SK-N-SH (cell line): ENCODE measurements around the gene IDH1. TPM values are rescaled to one million over a fixed set of nuclear protein-coding genes. Genes with fewer than 3 reads are reported as not detected.

Experiments
- CTCF ChIA-PET: fragments of 300-600, 350-600 bp; formaldehyde crosslinking; extraction: SDS; loops from one replicate; lab custom pipeline; 2021; lab: Yijun Ruan, JAX
- POLR2A ChIA-PET: fragments of 350-600 bp; sonication (Branson Sonifier 250); formaldehyde crosslinking; extraction: SDS; loops from one replicate; lab custom pipeline; 2020; ENCODE audit warnings: antibody characterized with exemption, inconsistent platforms; lab: Yijun Ruan, JAX
- DNase-seq: peaks from one replicate; pipeline ENCODE4 v3.0.0; 2012
- H2AFZ ChIP-seq: fragments of 200-600 bp; sonication (generic); 2 replicates; pipeline ENCODE4 v1.8.1; 2016; ENCODE audit warnings: antibody characterized with exemption, mild to moderate bottlenecking, low read depth
- H3F3A ChIP-seq: fragments of 200-600 bp; sonication (generic); replicated peaks from 2 replicates; pipeline ENCODE3; 2016; ENCODE audit warnings: antibody characterized with exemption, mild to moderate bottlenecking; ENCODE audit not compliant: insufficient read depth
- H3K27ac ChIP-seq, 2 experiments: fragments of 200-500 bp in 1 of 2; fragments of 200-600 bp in 1 of 2; sonication (Bioruptor generic) in 1 of 2; sonication (generic), shearing (Covaris generic) in 1 of 2; 2 replicates each; pipeline versions ENCODE4 v1.5.1 to v1.6.1; 2014 to 2016; ENCODE audit warnings: low read depth in 2 of 2, inconsistent platforms in 1 of 2, low read length in 1 of 2, mild to moderate bottlenecking in 1 of 2, mixed read lengths in 1 of 2
- H3K27me3 ChIP-seq: fragments of 200-600 bp; sonication (generic), shearing (Covaris generic); 2 replicates; pipeline ENCODE4 v1.6.1; 2016; ENCODE audit warnings: mixed run types; ENCODE audit not compliant: insufficient read depth
- H3K36me3 ChIP-seq, 2 experiments: fragments of 200-500 bp in 1 of 2; fragments of 200-600 bp in 1 of 2; sonication (Bioruptor generic) in 1 of 2; sonication (generic) in 1 of 2; replicated peaks in 1 of 2; 2 replicates each; pipeline versions ENCODE3 to v1.5.1; 2014 to 2016; ENCODE audit warnings: low read length in 1 of 2, mild to moderate bottlenecking in 1 of 2; ENCODE audit not compliant: insufficient read depth in 2 of 2, control insufficient read depth in 1 of 2
- H3K4me1 ChIP-seq, 2 experiments: fragments of 200-500 bp in 1 of 2; fragments of 200-600 bp in 1 of 2; sonication (Bioruptor generic) in 1 of 2; sonication (generic), shearing (Covaris generic) in 1 of 2; 2 replicates each; pipeline versions ENCODE4 v1.5.1 to v1.6.1; 2014 to 2016; ENCODE audit warnings: low read depth in 1 of 2, low read length in 1 of 2, mixed run types in 1 of 2; ENCODE audit not compliant: insufficient read depth in 2 of 2, control insufficient read depth in 1 of 2
- H3K4me2 ChIP-seq: fragments of 200-600 bp; sonication (generic), shearing (Covaris generic); 2 replicates; pipeline ENCODE4 v1.6.1; 2017; ENCODE audit warnings: mixed run types
- H3K4me3 ChIP-seq, 2 experiments: fragments of 200-500 bp in 1 of 2; fragments of 200-600 bp in 1 of 2; sonication (Bioruptor generic) in 1 of 2; sonication (generic), shearing (Covaris generic) in 1 of 2; 2 replicates each; pipeline versions ENCODE4 v1.5.1 to v1.8.1; 2014 to 2016; ENCODE audit warnings: low read depth in 2 of 2, inconsistent platforms in 1 of 2, low read length in 1 of 2, mild to moderate bottlenecking in 1 of 2, mixed read lengths in 1 of 2, moderate library complexity in 1 of 2
- H3K79me2 ChIP-seq: fragments of 200-600 bp; sonication (generic); 2 replicates; pipeline ENCODE4 v1.8.1; 2017; ENCODE audit warnings: mild to moderate bottlenecking; ENCODE audit not compliant: insufficient read depth
- H3K9ac ChIP-seq: fragments of 200-600 bp; sonication (generic); 2 replicates; pipeline ENCODE4 v1.6.1; 2017; ENCODE audit warnings: mixed run types
- H3K9me2 ChIP-seq: fragments of 200-600 bp; sonication (generic); 2 replicates; pipeline ENCODE4 v1.6.1; 2017; ENCODE audit warnings: mixed run types
- H3K9me3 ChIP-seq: fragments of 200-600 bp; sonication (generic); 2 replicates; pipeline ENCODE4 v1.6.1; 2017; ENCODE audit warnings: mixed run types, mild to moderate bottlenecking, moderate library complexity
- H4K20me1 ChIP-seq: fragments of 200-600 bp; sonication (generic); 2 replicates; pipeline ENCODE4 v1.6.1; 2017; ENCODE audit warnings: mild to moderate bottlenecking, mixed run types; ENCODE audit not compliant: insufficient read depth
- CTCF ChIP-seq: fragments of 200-600 bp; sonication (generic); IDR thresholded peaks from 2 replicates; pipeline ENCODE4 v1.6.1; 2017; ENCODE audit warnings: antibody characterized with exemption, mild to moderate bottlenecking, moderate library complexity
- ELF1 ChIP-seq: IDR thresholded peaks from 2 replicates; pipeline ENCODE4 v1.4.0; 2012
- EZH2phosphoT487 ChIP-seq: fragments of 200-600 bp; sonication (generic); IDR thresholded peaks from 2 replicates; pipeline ENCODE4 v1.6.1; 2017; ENCODE audit warnings: low read depth, mixed run types, mild to moderate bottlenecking, antibody characterized with exemption, moderate library complexity, borderline replicate concordance
- FOXJ3 ChIP-seq: sonication (generic); formaldehyde crosslinking; IDR thresholded peaks from 2 replicates; pipeline ENCODE4 v1.5.1; 2020; ENCODE audit warnings: mild to moderate bottlenecking, missing genetic modification reagents
- FOXM1 ChIP-seq: IDR thresholded peaks from 2 replicates; pipeline ENCODE4 v1.4.0; 2012; ENCODE audit warnings: low read depth, mild to moderate bottlenecking
- GABPA ChIP-seq: IDR thresholded peaks from 2 replicates; pipeline ENCODE4 v1.4.0; 2012; ENCODE audit warnings: low read depth, mild to moderate bottlenecking
- MEF2A ChIP-seq: IDR thresholded peaks from 2 replicates; pipeline ENCODE4 v1.4.0; 2012; ENCODE audit warnings: low read depth, borderline replicate concordance
- NFIC ChIP-seq: IDR thresholded peaks from 2 replicates; pipeline ENCODE4 v1.4.0; 2012; ENCODE audit warnings: borderline replicate concordance
- NRF1 ChIP-seq: IDR thresholded peaks from 2 replicates; pipeline ENCODE4 v1.6.1; 2012; ENCODE audit warnings: low read depth, mild to moderate bottlenecking, low read length
- POLR2AphosphoS5 ChIP-seq: IDR thresholded peaks from 2 replicates; pipeline ENCODE4 v1.6.1; 2012; ENCODE audit warnings: low read depth, low read length
- RCOR1 ChIP-seq: fragments of 150-350 bp; IDR thresholded peaks from 2 replicates; pipeline ENCODE4 v1.6.1; 2017; ENCODE audit warnings: antibody characterized with exemption, low read length
- REST ChIP-seq: IDR thresholded peaks from 2 replicates; pipeline ENCODE4 v1.6.1; 2012; ENCODE audit warnings: mild to moderate bottlenecking, low read depth, low read length, moderate library complexity
- SIN3A ChIP-seq: IDR thresholded peaks from 2 replicates; pipeline ENCODE4 v1.6.1; 2012; ENCODE audit warnings: low read depth, mild to moderate bottlenecking, low read length, moderate library complexity, borderline replicate concordance
- TEAD4 ChIP-seq: IDR thresholded peaks from 2 replicates; pipeline ENCODE4 v1.4.0; 2012; ENCODE audit warnings: mild to moderate bottlenecking, borderline replicate concordance; ENCODE audit not compliant: insufficient read depth
- WGBS: methylation state at CpG from one replicate; pipeline ENCODE4 v1.1.6; 2017; ENCODE audit warnings: low lambda C conversion rate; 5-methylcytosine and 5-hydroxymethylcytosine counted together
- polyA plus RNA-seq, 3 experiments: library from polyadenylated mRNA; depleted of rRNA; stranded (reverse); fragments of >200 nt; gene quantifications; 2 replicates each; pipeline ENCODE4 v1.2.3, GENCODE V29; 2012
- TF ChIP-seq, protein P1 (sequence below): IDR thresholded peaks from 2 replicates; pipeline ENCODE4 v1.4.0; 2012; ENCODE audit warnings: low read depth, borderline replicate concordance

IDH1 gene
- polyA plus RNA-seq, 1 of the 3 experiments (the other 2 are of a cell fraction), result 43.4 TPM

DNA sequence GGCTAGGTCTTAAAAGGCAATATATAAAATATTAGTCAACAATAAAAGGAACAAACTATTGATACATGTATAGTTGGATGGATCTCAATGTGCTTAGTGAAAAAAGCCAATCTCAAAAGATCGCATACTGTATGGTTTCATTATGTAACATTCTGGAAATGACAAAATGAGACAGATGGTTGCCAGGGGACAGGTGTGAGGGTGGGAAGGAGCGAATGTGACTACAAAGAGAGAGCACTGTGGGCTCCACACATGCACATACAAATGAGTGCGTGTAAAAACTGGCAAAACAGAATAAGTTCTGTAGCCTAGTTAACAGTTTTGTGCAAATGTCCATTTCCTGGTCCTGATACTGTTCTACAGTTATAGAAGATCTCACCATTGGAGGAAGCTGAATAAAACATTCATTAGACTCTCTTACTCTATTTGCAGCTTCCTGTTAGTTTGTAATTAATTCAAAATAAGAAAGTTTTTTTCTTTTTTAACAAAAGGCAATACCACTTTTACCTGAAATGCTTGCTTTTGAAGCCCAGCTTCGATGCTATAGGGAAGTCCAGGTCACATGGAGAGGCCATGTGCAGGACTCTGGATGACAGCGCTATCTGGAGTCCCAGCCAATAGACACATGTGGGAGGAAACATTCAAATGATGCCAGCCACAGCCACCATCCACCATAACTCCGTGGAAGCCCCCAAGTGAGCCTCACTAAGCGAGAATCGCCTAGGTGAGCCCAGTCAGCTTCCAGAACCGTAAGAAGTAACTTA, 44.0 kb downstream of the IDH1 start (continued):
- TF ChIP-seq TEAD4, result no peak
- TF ChIP-seq, all 33 proteins: peak for 0

- H4K20me1 ChIP-seq, result no peaks in the 10 kb centered on the region
- H3K4me3 ChIP-seq, result no peak overlapping the region
- H3K27ac ChIP-seq, result no peak overlapping the region
- no peaks in the 10 kb centered on the region for H3K9me3 ChIP-seq
- H3K9me2 ChIP-seq, result no peaks in the 10 kb centered on the region
- H3K4me2 ChIP-seq, result no peak overlapping the region
- TF ChIP-seq FOXJ3 (no peak), SIN3A (no peak), RCOR1 (no peak), NRF1 (no peak), NFIC (no peak), FOXM1 (no peak), EZH2phosphoT487 (no peak), POLR2AphosphoS5 (no peak), REST (no peak), ELF1 (no peak), GABPA (no peak), CTCF (no peak), MEF2A (no peak)
- TF ChIP-seq, protein P1, sequence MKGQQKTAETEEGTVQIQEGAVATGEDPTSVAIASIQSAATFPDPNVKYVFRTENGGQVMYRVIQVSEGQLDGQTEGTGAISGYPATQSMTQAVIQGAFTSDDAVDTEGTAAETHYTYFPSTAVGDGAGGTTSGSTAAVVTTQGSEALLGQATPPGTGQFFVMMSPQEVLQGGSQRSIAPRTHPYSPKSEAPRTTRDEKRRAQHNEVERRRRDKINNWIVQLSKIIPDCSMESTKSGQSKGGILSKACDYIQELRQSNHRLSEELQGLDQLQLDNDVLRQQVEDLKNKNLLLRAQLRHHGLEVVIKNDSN, result no peak
- no peaks in the 10 kb centered on the region for H3K36me3 ChIP-seq
- no peaks in the 10 kb centered on the region for H3F3A ChIP-seq
- no peaks in the 10 kb centered on the region for H3K4me1 ChIP-seq
- H3K27me3 ChIP-seq, result no peaks in the 10 kb centered on the region
- no peak overlapping the region for H3K9ac ChIP-seq
- no peak for DNase-seq
- H3K79me2 ChIP-seq, result no peaks in the 10 kb centered on the region
- POLR2A ChIA-PET, result no interaction called here
- H2AFZ ChIP-seq, result no peak overlapping the region
- WGBS, result 70% methylated on average over 9 of the region's 9 CpGs
- CTCF ChIA-PET, result interaction anchor here (1.2 kb wide), 1 partner anchor 46 kb away, joined by 5 read pairs; no protein-coding TSS in a partner anchor
These were observed 46.4 kb downstream of the IDH1 start for GRCh38 chr2:208208335-208209085.
